ENCODE measurements around the gene C6orf58. TPM values are rescaled to one million over a fixed set of nuclear protein-coding genes. Genes with fewer than 3 reads are reported as not detected.
"Not testable (repeated sequence)": the region's sequence is repeated elsewhere in the genome, so short reads cannot be mapped to it uniquely, and the experiment has no call there.

C6orf58 gene
- total RNA-seq, 6 experiments from 2014 or later: not detected

- TF ChIP-seq POLR2A (IDR thresholded peaks at IDR 0.05): no peak
- TF ChIP-seq, protein P1, sequence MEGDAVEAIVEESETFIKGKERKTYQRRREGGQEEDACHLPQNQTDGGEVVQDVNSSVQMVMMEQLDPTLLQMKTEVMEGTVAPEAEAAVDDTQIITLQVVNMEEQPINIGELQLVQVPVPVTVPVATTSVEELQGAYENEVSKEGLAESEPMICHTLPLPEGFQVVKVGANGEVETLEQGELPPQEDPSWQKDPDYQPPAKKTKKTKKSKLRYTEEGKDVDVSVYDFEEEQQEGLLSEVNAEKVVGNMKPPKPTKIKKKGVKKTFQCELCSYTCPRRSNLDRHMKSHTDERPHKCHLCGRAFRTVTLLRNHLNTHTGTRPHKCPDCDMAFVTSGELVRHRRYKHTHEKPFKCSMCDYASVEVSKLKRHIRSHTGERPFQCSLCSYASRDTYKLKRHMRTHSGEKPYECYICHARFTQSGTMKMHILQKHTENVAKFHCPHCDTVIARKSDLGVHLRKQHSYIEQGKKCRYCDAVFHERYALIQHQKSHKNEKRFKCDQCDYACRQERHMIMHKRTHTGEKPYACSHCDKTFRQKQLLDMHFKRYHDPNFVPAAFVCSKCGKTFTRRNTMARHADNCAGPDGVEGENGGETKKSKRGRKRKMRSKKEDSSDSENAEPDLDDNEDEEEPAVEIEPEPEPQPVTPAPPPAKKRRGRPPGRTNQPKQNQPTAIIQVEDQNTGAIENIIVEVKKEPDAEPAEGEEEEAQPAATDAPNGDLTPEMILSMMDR (IDR thresholded peaks at IDR 0.05): no peak
- DNase-seq (no peak), ATAC-seq (no peak)
- Histone ChIP-seq H3K27me3 (no peaks in the 10 kb centered on the region), H3K4me1 (no peaks in the 10 kb centered on the region), H3K9me3 (no peaks in the 10 kb centered on the region), H3K4me3 (no peak overlapping the region), H3K36me3 (no peaks in the 10 kb centered on the region), H3K27ac (no peak overlapping the region)
- intact Hi-C loops (cut with DNase I): no loop called here
- WGBS (ENCODE audit: insufficient coverage, low coverage, low lambda C conversion rate, missing lambda C conversion rate): 13% methylated on average over 1 of the region's 2 CpGs
Measured at GRCh38 chr6:127586372-127586771, 9.4 kb downstream of the C6orf58 start.

DNA sequence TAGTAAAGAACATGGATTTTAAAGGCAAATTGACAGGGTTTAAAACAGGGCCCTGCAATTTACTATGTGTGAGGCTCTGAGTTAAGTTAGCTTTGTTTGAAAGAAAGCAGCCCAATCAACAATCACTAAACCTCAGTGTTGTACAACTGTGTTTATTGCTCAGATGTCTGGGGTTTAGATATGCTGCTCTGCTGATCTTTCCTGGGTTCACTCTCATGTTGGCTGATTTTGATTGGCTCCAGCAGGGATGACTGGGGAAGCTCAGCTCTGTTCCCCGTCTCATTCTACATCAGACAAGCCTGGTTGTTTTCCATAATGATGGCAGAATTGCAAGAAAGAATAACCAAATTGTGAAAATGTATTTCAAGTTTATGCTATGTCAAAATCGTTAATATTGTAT, 10.9 kb downstream of the C6orf58 start:
- intact Hi-C loops (cut with DNase I): no loop called here
- TF ChIP-seq, protein P1 (IDR thresholded peaks at IDR 0.05): no peak
- no peak for TF ChIP-seq POLR2A (IDR thresholded peaks at IDR 0.05)
- no peak for DNase-seq
- 34% methylated on average over 2 of the region's 2 CpGs for WGBS (ENCODE audit: insufficient coverage, low coverage, low lambda C conversion rate, missing lambda C conversion rate)
- H3K4me1 ChIP-seq: no peaks in the 10 kb centered on the region
- no peak overlapping the region for H3K27ac ChIP-seq
- no peaks in the 10 kb centered on the region for H3K9me3 ChIP-seq
- H3K4me3 ChIP-seq: no peak overlapping the region
- ATAC-seq: no peak
- H3K36me3 ChIP-seq: no peaks in the 10 kb centered on the region
- no peaks in the 10 kb centered on the region for H3K27me3 ChIP-seq

DNA sequence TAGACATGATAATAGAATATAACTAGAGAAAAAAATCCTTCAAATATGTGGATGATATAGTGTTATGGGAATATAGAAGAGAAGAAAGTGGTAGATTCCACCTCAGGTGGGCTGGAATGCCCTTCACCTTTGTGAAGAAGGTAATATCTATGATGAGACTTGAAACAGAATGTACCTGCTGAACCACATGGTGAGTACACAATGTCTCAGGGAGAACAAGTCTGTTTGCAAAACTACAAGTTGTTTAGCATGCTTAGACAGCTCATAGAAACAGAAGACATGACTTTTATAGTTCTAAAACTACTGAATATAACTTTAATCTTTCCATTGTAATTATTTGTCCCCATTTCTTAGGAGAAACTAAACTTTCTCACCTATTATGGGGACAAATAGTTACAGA, 12.2 kb downstream of the C6orf58 start:
- Histone ChIP-seq H3K4me1 (no peaks in the 10 kb centered on the region), H3K27me3 (no peaks in the 10 kb centered on the region), H3K36me3 (no peaks in the 10 kb centered on the region), H3K4me3 (no peak overlapping the region), H3K27ac (no peak overlapping the region), H3K9me3 (no peaks in the 10 kb centered on the region)
- TF ChIP-seq POLR2A (IDR thresholded peaks at IDR 0.05): no peak
- TF ChIP-seq, protein P1 (IDR thresholded peaks at IDR 0.05): no peak
- DNase-seq (no peak), ATAC-seq (no peak)
- intact Hi-C loops (cut with DNase I): no loop called here

- H3K9me3 ChIP-seq: no peaks in the 10 kb centered on the region
- ATAC-seq (no peak), DNase-seq (no peak)
- H3K27me3 ChIP-seq: no peaks in the 10 kb centered on the region
- no peak overlapping the region for H3K27ac ChIP-seq
- H3K36me3 ChIP-seq: no peaks in the 10 kb centered on the region
- WGBS (ENCODE audit: insufficient coverage, low coverage, low lambda C conversion rate, missing lambda C conversion rate): 44% methylated on average over 1 of the region's 1 CpG
- H3K4me1 ChIP-seq: no peaks in the 10 kb centered on the region
- no peak for TF ChIP-seq POLR2A (IDR thresholded peaks at IDR 0.05)
- TF ChIP-seq, protein P1 (IDR thresholded peaks at IDR 0.05): no peak
- intact Hi-C loops (cut with DNase I): no loop called here
- no peak overlapping the region for H3K4me3 ChIP-seq
Measured at GRCh38 chr6:127590344-127590743, 13.4 kb downstream of the C6orf58 start.

GRCh38 chr6:127592964-127593363, 16.0 kb downstream of the C6orf58 start:
- intact Hi-C loops (cut with DNase I): no loop called here
- 83% methylated on average over 1 of the region's 7 CpGs for WGBS (ENCODE audit: insufficient coverage, low coverage, low lambda C conversion rate, missing lambda C conversion rate)
- no peak overlapping the region for H3K4me3 ChIP-seq
- no peak overlapping the region for H3K27ac ChIP-seq
- no peaks in the 10 kb centered on the region for H3K9me3 ChIP-seq
- DNase-seq (no peak), ATAC-seq (no peak)
- H3K36me3 ChIP-seq: no peaks in the 10 kb centered on the region
- TF ChIP-seq, protein P1 (IDR thresholded peaks at IDR 0.05): no peak
- TF ChIP-seq POLR2A (IDR thresholded peaks at IDR 0.05): no peak
- no peaks in the 10 kb centered on the region for H3K4me1 ChIP-seq
- no peaks in the 10 kb centered on the region for H3K27me3 ChIP-seq

- intact Hi-C loops (cut with DNase I); H3K4me3 ChIP-seq; H3K27ac ChIP-seq; ATAC-seq; H3K9me3 ChIP-seq; H3K36me3 ChIP-seq; H3K4me1 ChIP-seq; H3K27me3 ChIP-seq; DNase-seq: not testable (repeated sequence)
- 81% methylated on average over 7 of the region's 21 CpGs for WGBS (ENCODE audit: insufficient coverage, low coverage, low lambda C conversion rate, missing lambda C conversion rate)
Measured at GRCh38 chr6:127593456-127593855, 16.5 kb downstream of the C6orf58 start.

Measured in right lobe of liver (tissue), 6 donors.